Vagina (tissue), 2 donors: ENCODE measurements around the gene CACNA1C. TPM values are rescaled to one million over a fixed set of nuclear protein-coding genes. Genes with fewer than 3 reads are reported as not detected.

Experiments used
- DNase-seq, 2 donors: peaks; one replicate each; pipeline ENCODE4 v3.0.0-alpha.2; 2017; ENCODE audit errors: extremely low spot score in 2 of 2
- H3K27ac ChIP-seq: fragments of 200-600 bp; sonication (generic); one replicate; pipeline ENCODE4 v1.5.1; 2019
- H3K27me3 ChIP-seq: fragments of 200-600 bp; sonication (generic); one replicate; pipeline ENCODE4 v1.5.1; 2019
- H3K36me3 ChIP-seq, 2 donors: fragments of 200-600 bp; sonication (generic); one replicate each; pipeline ENCODE4 v1.5.1; 2017 to 2019
- H3K4me1 ChIP-seq: fragments of 200-600 bp; sonication (generic); one replicate; pipeline ENCODE4 v1.5.1; 2019
- H3K4me3 ChIP-seq, 2 donors: fragments of 200-600 bp; sonication (generic); 1 replicate in 1 of 2; 2 replicates in 1 of 2; pipeline ENCODE4 v1.5.1; 2016 to 2019
- H3K9me3 ChIP-seq: fragments of 200-600 bp; sonication (generic); one replicate; pipeline ENCODE4 v1.5.1; 2019
- CTCF ChIP-seq, 3 experiments: fragments of 450-650 bp in 2 of 3; fragments of 200-600 bp in 1 of 3; sonication (generic) in 1 of 3; IDR thresholded peaks; one replicate each; pipeline ENCODE4 v1.5.1; 2017 to 2019; ENCODE audit warnings: antibody characterized with exemption in 3 of 3, mild to moderate bottlenecking in 2 of 3, moderate library complexity in 2 of 3
- POLR2A ChIP-seq, 2 donors: fragments of 450-650 bp; IDR thresholded peaks; one replicate each; pipeline ENCODE4 v1.6.1; 2017; ENCODE audit warnings: antibody characterized with exemption in 2 of 2, mild to moderate bottlenecking in 2 of 2, moderate library complexity in 2 of 2
- POLR2AphosphoS5 ChIP-seq, 2 donors: sonication (generic); formaldehyde crosslinking; IDR thresholded peaks; one replicate each; pipeline ENCODE4 v1.9.0; 2017; ENCODE audit warnings: antibody characterized with exemption in 2 of 2, mild to moderate bottlenecking in 2 of 2, low read depth in 1 of 2; ENCODE audit not compliant: insufficient read depth in 1 of 2
- intact Hi-C: fragments of 100-400 bp; cut with DNase I; formaldehyde crosslinking; loops from one replicate; pipeline ENCODE4 v1.15.1; 2023
- total RNA-seq: library from RNA; depleted of rRNA; stranded (reverse); fragments of >200 nt; gene quantifications from one replicate; pipeline ENCODE4 v1.2.3, GENCODE V29; 2016

The CACNA1C gene
- total RNA-seq, 1 donor from 2014 or later = 9.8 TPM

- no peaks in the 10 kb centered on the region for H3K4me1 ChIP-seq
- no peak overlapping the region for H3K27ac ChIP-seq
- H3K9me3 ChIP-seq = no peaks in the 10 kb centered on the region
- H3K36me3 ChIP-seq = no peaks in the 10 kb centered on the region
- intact Hi-C loops = no loop called here
- no peaks in the 10 kb centered on the region for H3K27me3 ChIP-seq
- no peak for DNase-seq
- no peak for TF ChIP-seq POLR2AphosphoS5 (IDR thresholded peaks at IDR 0.05; ENCODE audit: insufficient read depth in 1 of 2, low read depth in 1 of 2)
- no peak for TF ChIP-seq CTCF (IDR thresholded peaks at IDR 0.05)
- TF ChIP-seq POLR2A (IDR thresholded peaks at IDR 0.05) = no peak
- H3K4me3 ChIP-seq = no peak overlapping the region
These were observed 595.6 kb downstream of the CACNA1C start for GRCh38 chr12:2648406-2648805.

GRCh38 chr12:2649201-2650030 lies 596.6 kb downstream of the CACNA1C start:
- Histone ChIP-seq H3K36me3 (no peaks in the 10 kb centered on the region), H3K9me3 (no peaks in the 10 kb centered on the region), H3K4me1 (no peaks in the 10 kb centered on the region), H3K4me3 (no peak overlapping the region), H3K27me3 (no peaks in the 10 kb centered on the region), H3K27ac (no peak overlapping the region)
- no peak for DNase-seq
- intact Hi-C loops = no loop called here
- TF ChIP-seq POLR2A (IDR thresholded peaks at IDR 0.05) = no peak
- TF ChIP-seq CTCF (IDR thresholded peaks at IDR 0.05) = no peak
- TF ChIP-seq POLR2AphosphoS5 (IDR thresholded peaks at IDR 0.05; ENCODE audit: insufficient read depth in 1 of 2, low read depth in 1 of 2) = no peak

GRCh38 chr12:2650261-2651067 lies 597.7 kb downstream of the CACNA1C start:
- H3K4me3 ChIP-seq = no peak overlapping the region
- no peaks in the 10 kb centered on the region for H3K27me3 ChIP-seq
- intact Hi-C loops = no loop called here
- no peaks in the 10 kb centered on the region for H3K9me3 ChIP-seq
- no peak for DNase-seq
- no peak for TF ChIP-seq CTCF (IDR thresholded peaks at IDR 0.05)
- H3K36me3 ChIP-seq = no peaks in the 10 kb centered on the region
- no peaks in the 10 kb centered on the region for H3K4me1 ChIP-seq
- no peak overlapping the region for H3K27ac ChIP-seq

- intact Hi-C loops = no loop called here
- TF ChIP-seq CTCF (IDR thresholded peaks at IDR 0.05) (no peak), POLR2AphosphoS5 (IDR thresholded peaks at IDR 0.05; ENCODE audit: insufficient read depth in 1 of 2, low read depth in 1 of 2) (no peak), POLR2A (IDR thresholded peaks at IDR 0.05) (no peak)
- H3K9me3 ChIP-seq = no peaks in the 10 kb centered on the region
- no peak overlapping the region for H3K27ac ChIP-seq
- no peak for DNase-seq
- H3K36me3 ChIP-seq = peaks cover 0 to under 1% of the 10 kb centered on the region in 2 donors
- no peak overlapping the region for H3K4me3 ChIP-seq
- H3K4me1 ChIP-seq = no peaks in the 10 kb centered on the region
- H3K27me3 ChIP-seq = no peaks in the 10 kb centered on the region
These were observed 598.5 kb downstream of the CACNA1C start for GRCh38 chr12:2651068-2651965.
